Stimulated activated CD4-positive, alpha-beta T cell treated with anti-CD3 and anti-CD28 coated beads, Interleukin-12 subunit alpha, Interleukin-12 subunit beta, amount 100 ng/mL, for 48 hours (primary cell): ENCODE measurements around the gene SULT1C3.

Experiments used
- DNase-seq, 3 donors: peaks; one replicate each; pipeline ENCODE4 v3.0.0-alpha.2; 2020; ENCODE audit warnings: low read depth in 2 of 3, low spot score in 1 of 3

Gene SULT1C3

GRCh38 chr2:108239786-108240185, at the start of gene SULT1C3:
Gene SULT1C3, plus strand, starts transcription at chr2:108239968. Its CDS starts 7,227 bp downstream, at chr2:108247195.
- no peak for DNase-seq

DNA sequence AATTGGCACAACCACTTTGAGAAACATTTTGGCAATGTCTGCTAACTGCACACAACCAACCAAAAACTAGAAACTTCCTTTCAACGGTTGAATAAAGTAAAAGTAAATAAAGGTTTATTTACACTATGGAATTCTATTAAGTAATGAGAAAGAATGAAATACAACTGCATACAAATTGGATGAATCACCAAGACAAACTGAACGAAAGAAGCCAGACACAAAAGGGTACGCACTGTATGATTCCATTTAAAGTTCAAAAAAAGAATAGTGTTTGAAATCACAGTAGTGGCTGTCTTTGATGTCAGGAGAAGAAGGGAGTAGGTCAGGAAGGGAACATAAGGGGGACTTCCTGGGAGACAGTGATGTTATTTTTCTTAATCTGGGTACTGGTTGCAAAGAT, 46.5 kb upstream of the SULT1C3 start:
- no peak for DNase-seq

GRCh38 chr2:108194409-108195132, 45.2 kb upstream of the SULT1C3 start:
- DNase-seq = no peak

DNA sequence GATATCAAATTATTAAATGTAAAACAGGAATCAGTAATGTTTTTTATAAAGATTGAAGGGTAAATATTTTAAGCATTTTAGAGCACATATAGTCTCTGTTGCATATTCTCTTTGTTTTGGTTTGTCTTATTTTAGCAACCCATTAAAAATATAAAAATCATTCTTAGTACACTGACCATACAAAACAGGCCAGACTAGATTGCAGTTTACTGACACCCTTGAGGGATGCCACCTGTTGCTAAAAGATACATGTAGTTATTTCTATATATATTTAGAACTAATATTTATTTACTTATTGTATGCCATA, 44.7 kb upstream of the SULT1C3 start:
- DNase-seq = no peak

- DNase-seq = no peak
Observed at GRCh38 chr2:108199726-108200125, 40.0 kb upstream of the SULT1C3 start.

DNA sequence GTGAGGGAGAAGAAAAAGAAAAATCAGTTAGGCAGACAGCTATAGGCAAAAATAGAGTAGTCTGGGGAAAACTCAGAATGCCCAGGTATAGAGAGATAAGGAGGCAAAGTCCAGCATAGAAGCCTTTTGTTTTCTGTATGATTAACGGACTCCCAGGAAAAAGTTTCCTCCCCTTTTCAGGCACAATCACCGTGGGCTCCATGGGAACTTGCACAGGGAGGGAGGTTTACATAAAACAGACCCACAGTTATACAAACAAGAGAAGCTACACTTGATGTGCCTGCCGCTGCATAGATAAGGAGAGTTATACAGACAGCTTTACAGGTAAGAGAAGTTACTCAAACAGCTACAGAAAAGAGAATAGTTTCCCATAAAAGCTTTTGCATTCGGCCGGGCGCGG, 39.2 kb upstream of the SULT1C3 start:
- no peak for DNase-seq

DNA sequence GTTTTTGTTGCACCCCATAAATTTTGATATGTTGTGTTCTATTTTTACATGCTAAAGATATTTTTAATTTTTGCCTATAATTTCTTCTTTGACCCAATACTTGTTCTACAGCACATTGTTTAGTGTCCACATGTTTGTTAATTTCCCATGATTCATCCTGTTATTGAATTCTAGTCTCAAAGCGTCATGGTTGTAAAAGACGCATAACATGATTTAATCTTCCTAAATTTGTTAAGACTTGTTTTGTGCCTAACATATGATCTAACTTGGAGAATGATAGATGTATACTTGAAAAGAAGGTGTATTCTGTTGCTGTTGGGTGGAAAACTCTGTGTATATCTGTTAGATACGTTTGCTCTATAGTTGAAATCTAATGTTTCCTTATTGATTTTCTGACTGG, 27.1 kb upstream of the SULT1C3 start:
- DNase-seq = no peak

- DNase-seq = no peak
Observed at GRCh38 chr2:108215794-108216211, 24.0 kb upstream of the SULT1C3 start.

- DNase-seq = no peak
Observed at GRCh38 chr2:108217211-108217610, 22.6 kb upstream of the SULT1C3 start.

DNA sequence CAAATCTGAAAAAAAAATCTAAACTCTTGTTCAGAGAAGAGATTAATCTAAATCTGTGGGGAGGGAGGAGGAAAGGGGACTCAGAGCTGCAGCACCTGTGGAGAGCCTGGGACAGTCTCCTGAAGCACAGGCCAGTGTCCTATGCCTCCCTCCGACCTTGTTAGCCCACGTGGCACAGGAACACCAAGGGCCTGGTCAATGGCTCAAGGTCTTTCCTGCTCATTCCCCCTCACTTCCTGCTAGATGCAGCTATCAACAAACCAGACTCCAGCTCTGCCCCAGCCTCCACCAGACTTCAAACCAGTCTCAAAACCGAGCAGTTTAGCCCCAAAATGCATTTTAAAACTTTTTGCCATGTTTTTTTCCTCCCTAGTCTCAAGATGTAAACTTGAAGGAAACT, 20.1 kb upstream of the SULT1C3 start:
- DNase-seq = no peak

DNA sequence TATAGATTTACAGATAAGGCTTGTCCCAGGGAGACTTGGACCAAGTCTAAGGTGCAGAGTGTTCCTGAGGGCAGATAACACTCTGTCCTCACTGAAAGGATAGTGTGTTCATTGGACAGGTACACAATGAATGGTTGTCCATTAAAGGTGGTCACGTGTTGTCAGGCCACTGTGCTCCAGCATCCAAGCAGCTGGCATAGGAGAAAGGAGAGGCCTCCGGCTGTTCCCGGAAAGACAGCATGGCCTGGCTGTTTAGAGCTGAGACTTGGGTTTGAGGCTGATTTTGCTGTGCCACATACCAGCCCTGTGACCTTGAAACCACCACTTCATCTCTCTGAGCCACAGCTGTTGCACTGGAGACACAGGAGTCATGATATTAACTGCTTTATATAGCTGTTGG, 19.6 kb upstream of the SULT1C3 start:
- DNase-seq = no peak

DNA sequence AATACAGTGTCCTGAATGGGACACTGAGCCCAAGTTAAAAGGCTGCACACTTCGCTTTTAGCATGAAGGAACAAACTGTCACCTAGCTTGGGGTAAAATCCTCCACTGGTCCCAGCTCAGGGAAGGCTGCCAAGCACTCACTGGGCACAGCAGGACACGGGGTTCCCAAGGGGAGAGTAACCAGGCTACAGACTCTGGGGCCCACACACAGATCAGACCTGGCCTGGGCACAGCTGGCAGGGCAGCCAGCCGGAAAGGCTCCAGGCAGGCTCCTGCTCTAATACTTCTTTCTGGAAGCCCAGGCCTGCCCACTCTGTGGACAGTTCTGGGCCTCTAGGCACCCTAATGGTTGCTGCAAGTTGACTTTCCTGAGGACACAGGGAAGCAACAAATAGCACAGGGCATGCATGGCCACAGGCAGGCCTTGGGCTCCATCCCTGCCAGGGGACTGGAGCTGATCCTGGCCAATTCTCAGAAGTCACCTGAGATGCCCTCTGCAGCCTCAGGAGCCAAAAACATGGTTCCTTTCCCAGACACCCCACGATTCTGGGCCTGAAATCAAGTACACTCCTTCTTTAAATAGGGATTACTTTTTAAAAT, 18.7 kb upstream of the SULT1C3 start:
- no peak for DNase-seq

DNA sequence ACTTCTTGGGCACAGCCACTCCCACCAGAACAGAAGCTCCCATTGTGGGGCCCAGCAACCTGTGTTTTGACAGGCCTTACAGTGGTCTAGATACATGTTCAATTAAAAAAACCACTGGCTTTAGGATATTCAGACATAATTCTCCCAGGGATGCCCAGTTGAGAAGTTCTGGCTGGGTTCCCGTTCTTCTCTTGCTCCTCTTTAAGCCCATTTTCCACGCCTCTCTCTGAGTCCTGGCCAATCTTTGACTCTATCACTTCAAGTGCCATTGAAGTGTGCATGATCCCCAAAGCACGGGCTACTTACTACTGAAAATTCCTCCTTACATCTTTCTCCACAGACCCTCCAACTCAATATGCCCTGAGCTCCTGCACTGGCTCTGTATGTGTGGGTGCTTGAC, 17.5 kb upstream of the SULT1C3 start:
- no peak for DNase-seq

DNA sequence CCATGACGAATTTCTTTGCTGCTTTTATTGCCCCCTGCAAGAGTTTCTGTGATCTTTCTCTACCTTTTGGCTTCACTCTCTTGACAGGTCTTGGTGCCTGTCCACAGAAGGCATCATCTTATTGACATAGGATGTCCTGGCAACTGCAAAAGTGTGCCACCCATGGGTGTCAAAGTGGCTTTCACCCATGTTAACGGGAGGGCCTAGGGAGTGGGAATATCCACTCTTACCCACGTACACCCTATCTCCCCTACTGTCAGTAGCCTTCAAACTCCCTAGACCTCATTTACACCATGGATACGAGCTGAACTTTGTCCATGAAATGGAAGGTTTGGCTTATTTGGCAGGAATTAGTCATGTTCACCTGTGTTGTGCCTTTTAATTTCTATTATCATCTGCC, 16.2 kb upstream of the SULT1C3 start:
- no peak for DNase-seq

DNA sequence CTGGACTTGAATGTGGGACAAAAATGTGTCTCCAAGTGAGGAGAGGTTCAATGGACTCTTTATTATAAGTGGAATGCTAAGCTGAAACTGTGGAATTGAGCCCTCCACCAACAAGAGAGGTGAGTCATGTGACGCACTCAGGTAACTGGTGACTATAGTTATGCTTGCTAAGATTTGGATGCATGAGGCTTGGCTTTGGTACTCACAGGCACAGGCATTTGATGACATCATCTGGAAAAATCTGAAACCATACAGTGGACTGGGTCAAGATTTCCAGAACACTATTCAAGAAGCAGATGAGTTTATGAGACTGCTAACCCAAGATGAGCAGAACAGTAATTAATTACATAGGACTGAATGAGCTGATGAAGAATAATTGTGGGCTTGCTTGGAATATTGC, 15.7 kb upstream of the SULT1C3 start:
- no peak for DNase-seq

- no peak for DNase-seq
Observed at GRCh38 chr2:108226564-108226963, 13.2 kb upstream of the SULT1C3 start.

- DNase-seq = no peak
Observed at GRCh38 chr2:108228006-108228405, 11.8 kb upstream of the SULT1C3 start.

DNA sequence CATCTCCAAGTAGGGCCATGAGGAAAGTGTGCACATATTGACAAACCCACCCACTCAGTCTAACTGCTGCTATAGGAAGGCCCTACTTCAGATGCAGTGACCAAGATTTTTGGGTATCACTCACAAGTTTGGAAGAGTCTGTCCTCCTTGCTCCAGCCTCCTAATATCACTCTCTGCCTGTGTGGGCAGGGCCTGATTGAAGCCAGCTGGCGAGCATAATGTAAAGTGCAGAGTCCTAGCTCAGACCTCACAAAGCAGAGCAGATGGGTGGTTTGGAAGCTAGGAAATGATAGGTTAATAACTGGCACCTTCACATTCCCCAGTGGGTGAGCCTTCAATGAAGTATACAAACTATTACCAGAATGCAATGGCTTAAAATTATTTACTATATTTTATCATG, 11.2 kb upstream of the SULT1C3 start:
- DNase-seq = no peak

DNA sequence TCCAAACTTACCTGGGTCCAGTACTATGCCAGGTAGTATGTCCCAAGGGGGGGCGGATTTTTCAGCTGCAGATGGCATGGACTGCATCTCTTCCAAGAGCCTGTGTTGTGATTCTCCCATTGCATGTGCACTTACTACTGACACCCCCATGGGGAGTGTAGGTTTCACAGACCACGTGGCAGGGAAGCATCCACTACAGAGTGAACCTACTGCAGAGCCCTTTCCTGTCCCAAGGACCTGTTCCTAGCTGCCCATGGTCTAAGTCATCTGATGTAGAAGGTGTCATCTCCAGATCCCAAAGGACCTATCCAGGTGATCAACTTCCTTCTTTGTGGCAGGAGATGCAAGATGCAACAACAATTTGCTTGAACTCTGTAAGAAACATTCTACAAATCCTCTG, 9.9 kb upstream of the SULT1C3 start:
- no peak for DNase-seq

- no peak for DNase-seq
Observed at GRCh38 chr2:108235577-108235976, 4.2 kb upstream of the SULT1C3 start.

- no peak for DNase-seq
Observed at GRCh38 chr2:108236676-108237335, 3.0 kb upstream of the SULT1C3 start.

GRCh38 chr2:108240966-108241365, 1.2 kb downstream of the SULT1C3 start:
- no peak for DNase-seq

DNA sequence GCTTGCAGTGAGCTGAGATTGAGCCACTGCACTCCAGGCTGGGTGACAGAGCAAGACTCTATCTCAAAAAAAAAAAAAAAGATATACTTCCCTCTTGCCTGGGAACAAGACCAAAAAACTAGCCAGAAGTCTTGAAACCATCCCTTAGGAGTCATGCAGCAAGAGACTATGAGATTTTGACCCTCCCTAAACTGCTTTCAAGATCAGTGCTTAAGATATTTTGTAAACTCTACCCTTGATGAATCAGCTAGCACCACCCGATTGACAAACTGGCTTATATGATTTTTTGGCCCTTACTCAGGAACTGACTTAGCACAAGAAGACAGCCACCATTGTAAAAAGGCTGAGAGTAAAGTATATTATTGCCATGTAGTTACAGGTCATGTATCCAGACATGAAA, 3.8 kb downstream of the SULT1C3 start:
- no peak for DNase-seq
